OCI-LY1 (cell line): ENCODE measurements around the gene FOXJ3.

Experiments used
- H2AFZ ChIP-seq: fragments of 200-600 bp; sonication (generic), shearing (Covaris generic); 2 replicates; pipeline ENCODE4 v1.6.0; 2014; ENCODE audit warnings: antibody characterized with exemption, mild to moderate bottlenecking, low read length
- H3F3A ChIP-seq: fragments of 200-600 bp; sonication (generic), shearing (Covaris generic); 2 replicates; pipeline ENCODE4 v1.6.0; 2014; ENCODE audit warnings: mild to moderate bottlenecking, antibody characterized with exemption, low read length, moderate library complexity; ENCODE audit not compliant: insufficient read depth
- H3K27ac ChIP-seq: fragments of 200-600 bp; sonication (generic); 2 replicates; pipeline ENCODE4 v1.5.1; 2014; ENCODE audit warnings: low read length, mixed run types, mild to moderate bottlenecking, low read depth; ENCODE audit not compliant: poor library complexity, severe bottlenecking
- H3K27me3 ChIP-seq: fragments of 200-600 bp; sonication (generic); 2 replicates; pipeline ENCODE4 v1.6.0; 2014; ENCODE audit warnings: antibody characterized with exemption, mild to moderate bottlenecking, low read length, moderate library complexity; ENCODE audit not compliant: insufficient read depth
- H3K36me3 ChIP-seq: fragments of 200-600 bp; sonication (generic); 2 replicates; pipeline ENCODE4 v1.6.1; 2014; ENCODE audit warnings: mild to moderate bottlenecking, antibody characterized with exemption, low read length, moderate library complexity, mixed read lengths; ENCODE audit not compliant: insufficient read depth
- H3K4me1 ChIP-seq: fragments of 200-600 bp; sonication (generic); 2 replicates; pipeline ENCODE4 v1.5.1; 2014; ENCODE audit warnings: mild to moderate bottlenecking, low read length, moderate library complexity; ENCODE audit not compliant: insufficient read depth, severe bottlenecking
- H3K4me2 ChIP-seq: fragments of 200-600 bp; sonication (generic), shearing (Covaris generic); 2 replicates; pipeline ENCODE4 v1.6.1; 2014; ENCODE audit warnings: low read length
- H3K4me3 ChIP-seq: fragments of 200-600 bp; sonication (generic); 2 replicates; pipeline ENCODE4 v1.5.1; 2014; ENCODE audit warnings: low read length, low read depth, mild to moderate bottlenecking, mixed read lengths; ENCODE audit not compliant: poor library complexity, severe bottlenecking
- H3K79me2 ChIP-seq: fragments of 200-600 bp; shearing (Covaris generic); 2 replicates; pipeline ENCODE4 v1.6.1; 2016; ENCODE audit warnings: mixed run types, low read length, mixed read lengths; ENCODE audit not compliant: insufficient read depth
- H3K9ac ChIP-seq: fragments of 200-600 bp; sonication (generic), shearing (Covaris generic); 2 replicates; pipeline ENCODE4 v1.6.1; 2014; ENCODE audit warnings: mild to moderate bottlenecking, low read length, mixed read lengths
- H3K9me2 ChIP-seq: fragments of 200-600 bp; sonication (generic), shearing (Covaris generic); 2 replicates; pipeline ENCODE4 v1.6.1; 2014; ENCODE audit warnings: low read depth, mild to moderate bottlenecking, low read length, mixed read lengths
- H3K9me3 ChIP-seq: fragments of 200-600 bp; shearing (Covaris generic); 2 replicates; pipeline ENCODE4 v1.6.1; 2014; ENCODE audit warnings: low read length, mixed read lengths
- H4K20me1 ChIP-seq: fragments of 200-600 bp; sonication (generic), shearing (Covaris generic); 2 replicates; pipeline ENCODE4 v1.6.0; 2016; ENCODE audit warnings: mild to moderate bottlenecking, low read length; ENCODE audit not compliant: insufficient read depth
- CTCF ChIP-seq: fragments of 200-600 bp; sonication (generic), shearing (Covaris generic); IDR thresholded peaks from 2 replicates; pipeline ENCODE4 v1.5.1; 2017; ENCODE audit warnings: mild to moderate bottlenecking, antibody characterized with exemption, low read length, moderate library complexity, mixed read lengths
- EZH2 ChIP-seq: fragments of 200-600 bp; sonication (generic), shearing (Covaris generic); IDR thresholded peaks from 2 replicates; pipeline ENCODE4 v1.8.0; 2017; ENCODE audit warnings: borderline replicate concordance, mixed run types, mild to moderate bottlenecking, antibody characterized with exemption, low read length, moderate library complexity, mixed read lengths

Gene FOXJ3

GRCh38 chr1:42250164-42250563, 84.9 kb downstream of the FOXJ3 start:
- Histone ChIP-seq H3K4me2 (no peak overlapping the region), H3K9me3 (peaks cover 13% of the 10 kb centered on the region), H3K4me1 (no peaks in the 10 kb centered on the region), H4K20me1 (no peaks in the 10 kb centered on the region), H3K9me2 (no peaks in the 10 kb centered on the region), H2AFZ (no peak overlapping the region), H3K4me3 (no peak overlapping the region), H3F3A (no peaks in the 10 kb centered on the region), H3K27me3 (no peaks in the 10 kb centered on the region), H3K79me2 (peaks cover 32% of the 10 kb centered on the region), H3K27ac (no peak overlapping the region), H3K9ac (no peak overlapping the region), H3K36me3 (peaks cover 28% of the 10 kb centered on the region)
- TF ChIP-seq EZH2, result no peak
- TF ChIP-seq CTCF, result no peak

- H3K4me2 ChIP-seq, result no peak overlapping the region
- no peaks in the 10 kb centered on the region for H3K9me2 ChIP-seq
- TF ChIP-seq CTCF (no peak), EZH2 (no peak)
- no peak overlapping the region for H2AFZ ChIP-seq
- no peaks in the 10 kb centered on the region for H3F3A ChIP-seq
- no peak overlapping the region for H3K27ac ChIP-seq
- peaks cover 10% of the 10 kb centered on the region for H3K9me3 ChIP-seq
- peaks cover 20% of the 10 kb centered on the region for H3K36me3 ChIP-seq
- H4K20me1 ChIP-seq, result no peaks in the 10 kb centered on the region
- H3K79me2 ChIP-seq, result peaks cover 47% of the 10 kb centered on the region
- no peak overlapping the region for H3K9ac ChIP-seq
- no peaks in the 10 kb centered on the region for H3K4me1 ChIP-seq
- no peak overlapping the region for H3K4me3 ChIP-seq
- no peaks in the 10 kb centered on the region for H3K27me3 ChIP-seq
These were observed 93.9 kb downstream of the FOXJ3 start for GRCh38 chr1:42240966-42241755.

- H3K4me2 ChIP-seq, result no peak overlapping the region
- H2AFZ ChIP-seq, result no peak overlapping the region
- H3K27me3 ChIP-seq, result no peaks in the 10 kb centered on the region
- H3K9me2 ChIP-seq, result no peaks in the 10 kb centered on the region
- H4K20me1 ChIP-seq, result no peaks in the 10 kb centered on the region
- peaks cover 10% of the 10 kb centered on the region for H3K9me3 ChIP-seq
- H3F3A ChIP-seq, result no peaks in the 10 kb centered on the region
- no peak overlapping the region for H3K27ac ChIP-seq
- no peak for TF ChIP-seq CTCF
- TF ChIP-seq EZH2, result no peak
- no peak overlapping the region for H3K9ac ChIP-seq
- peaks cover 20% of the 10 kb centered on the region for H3K36me3 ChIP-seq
- peaks cover 34% of the 10 kb centered on the region for H3K79me2 ChIP-seq
- H3K4me1 ChIP-seq, result no peaks in the 10 kb centered on the region
- no peak overlapping the region for H3K4me3 ChIP-seq
These were observed 95.5 kb downstream of the FOXJ3 start for GRCh38 chr1:42239555-42239954.
